ENCODE measurements around the gene CSNK1G1.
A peak's percentile ranks its signal among the peaks of the same experiment; 100 is the strongest.

The CSNK1G1 gene

GRCh38 chr15:64355348-64355943, 527 bp downstream of the CSNK1G1 start:
- no peaks in the 10 kb centered on the region for H4K20me1 ChIP-seq (ENCODE audit: insufficient read depth, low read length)

GRCh38 chr15:64354688-64355344, 1.2 kb downstream of the CSNK1G1 start:
- Histone ChIP-seq H3K9me2 (ENCODE audit: low read depth, low read length) (no peaks in the 10 kb centered on the region), H3K9ac (ENCODE audit: low read length) (peak overlapping the region; percentile 79), H3K9me3 (ENCODE audit: low read length) (no peaks in the 10 kb centered on the region), H3K36me3 (ENCODE audit: insufficient read depth, low read length) (no peaks in the 10 kb centered on the region), H3K4me3 (ENCODE audit: low read depth, low read length, poor library complexity, severe bottlenecking) (peak overlapping the region; percentile 93), H3K79me2 (ENCODE audit: insufficient read depth, low read length) (peaks cover 34% of the 10 kb centered on the region), H3K27me3 (ENCODE audit: insufficient read depth, low read length) (no peaks in the 10 kb centered on the region), H3F3A (ENCODE audit: insufficient read depth, low read length) (0 out of 2 replicates have a peak, but pooled peaks cover 5% of the 10 kb centered on the region), H4K20me1 (ENCODE audit: insufficient read depth, low read length) (no peaks in the 10 kb centered on the region), H3K27ac (ENCODE audit: low read depth, low read length, poor library complexity, severe bottlenecking) (peak overlapping the region; percentile 33), H3K4me1 (ENCODE audit: insufficient read depth, low read length, severe bottlenecking) (peaks cover 20% of the 10 kb centered on the region), H3K4me2 (ENCODE audit: low read length) (peak overlapping the region; percentile 94), H2AFZ (ENCODE audit: low read length) (no peak overlapping the region)
- TF ChIP-seq EZH2 (IDR thresholded peaks at IDR 0.05; ENCODE audit: borderline replicate concordance, low read length), result no peak
- no peak for TF ChIP-seq CTCF (IDR thresholded peaks at IDR 0.05; ENCODE audit: low read length)

More at GRCh38 chr15:64355348-64355943, 527 bp downstream of the CSNK1G1 start:
- Histone ChIP-seq H3K27me3 (ENCODE audit: insufficient read depth, low read length) (no peaks in the 10 kb centered on the region), H3K9me3 (ENCODE audit: low read length) (no peaks in the 10 kb centered on the region), H3K4me3 (ENCODE audit: low read depth, low read length, poor library complexity, severe bottlenecking) (peak overlapping the region; percentile 93), H3K4me2 (ENCODE audit: low read length) (peak overlapping the region; percentile 94), H2AFZ (ENCODE audit: low read length) (no peak overlapping the region), H3K36me3 (ENCODE audit: insufficient read depth, low read length) (no peaks in the 10 kb centered on the region), H3K79me2 (ENCODE audit: insufficient read depth, low read length) (peaks cover 31% of the 10 kb centered on the region), H3K4me1 (ENCODE audit: insufficient read depth, low read length, severe bottlenecking) (peaks cover 20% of the 10 kb centered on the region), H3K27ac (ENCODE audit: low read depth, low read length, poor library complexity, severe bottlenecking) (peak overlapping the region; percentile 33), H3K9ac (ENCODE audit: low read length) (peak overlapping the region; percentile 79), H3K9me2 (ENCODE audit: low read depth, low read length) (no peaks in the 10 kb centered on the region), H3F3A (ENCODE audit: insufficient read depth, low read length) (0 out of 2 replicates have a peak, but pooled peaks cover 5% of the 10 kb centered on the region)
- TF ChIP-seq EZH2 (IDR thresholded peaks at IDR 0.05; ENCODE audit: borderline replicate concordance, low read length), result no peak
- TF ChIP-seq CTCF (IDR thresholded peaks at IDR 0.05; ENCODE audit: low read length), result no peak

- no peaks in the 10 kb centered on the region for H4K20me1 ChIP-seq (ENCODE audit: insufficient read depth, low read length)
- H3K4me2 ChIP-seq (ENCODE audit: low read length), result no peak overlapping the region
- no peak for TF ChIP-seq CTCF (IDR thresholded peaks at IDR 0.05; ENCODE audit: low read length)
- no peak for TF ChIP-seq EZH2 (IDR thresholded peaks at IDR 0.05; ENCODE audit: borderline replicate concordance, low read length)
- no peak overlapping the region for H3K9ac ChIP-seq (ENCODE audit: low read length)
- H3K27me3 ChIP-seq (ENCODE audit: insufficient read depth, low read length), result no peaks in the 10 kb centered on the region
- no peak overlapping the region for H2AFZ ChIP-seq (ENCODE audit: low read length)
- no peaks in the 10 kb centered on the region for H3K9me3 ChIP-seq (ENCODE audit: low read length)
- no peak overlapping the region for H3K4me3 ChIP-seq (ENCODE audit: low read depth, low read length, poor library complexity, severe bottlenecking)
- peaks cover 12% of the 10 kb centered on the region for H3K4me1 ChIP-seq (ENCODE audit: insufficient read depth, low read length, severe bottlenecking)
- H3K36me3 ChIP-seq (ENCODE audit: insufficient read depth, low read length), result peaks cover 10% of the 10 kb centered on the region; the same call in 1 of the 2 replicates
- H3F3A ChIP-seq (ENCODE audit: insufficient read depth, low read length), result no peaks in the 10 kb centered on the region
- H3K9me2 ChIP-seq (ENCODE audit: low read depth, low read length), result no peaks in the 10 kb centered on the region
- peaks cover 42% of the 10 kb centered on the region for H3K79me2 ChIP-seq (ENCODE audit: insufficient read depth, low read length)
- H3K27ac ChIP-seq (ENCODE audit: low read depth, low read length, poor library complexity, severe bottlenecking), result no peak overlapping the region
These were observed 4.7 kb downstream of the CSNK1G1 start for GRCh38 chr15:64351265-64351664.

Data from OCI-LY1 (cell line).